ENCODE data around the gene PRXL2A.

PRXL2A gene

GRCh38 chr10:80447436-80448190 lies 39.3 kb downstream of the PRXL2A start:
- DNase-seq = no peak

- DNase-seq = no peak
Measured at GRCh38 chr10:80448209-80448942, 40.0 kb downstream of the PRXL2A start.

- no peak for DNase-seq
Measured at GRCh38 chr10:80449520-80449919, 41.2 kb downstream of the PRXL2A start.

- no peak for DNase-seq
Measured at GRCh38 chr10:80451132-80451531, 42.8 kb downstream of the PRXL2A start.

DNA sequence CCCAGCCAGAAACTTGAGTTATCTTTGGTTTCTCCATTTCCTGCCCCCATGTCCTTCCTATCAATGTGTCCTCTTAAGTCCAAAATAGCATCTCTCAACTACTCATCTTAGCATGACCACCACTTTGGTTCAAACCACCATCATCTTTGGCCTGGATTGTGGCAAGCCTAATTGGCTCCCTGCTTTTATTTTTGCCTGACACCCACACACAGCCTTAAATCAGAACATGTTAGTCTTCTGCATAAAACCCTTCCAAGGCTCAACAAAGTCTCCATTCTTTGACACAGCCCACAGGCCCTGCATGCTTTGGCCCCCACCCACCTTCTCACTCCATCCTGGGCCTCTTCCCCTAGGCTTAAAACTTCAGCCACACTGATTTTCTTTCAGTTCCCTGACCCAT lies 43.7 kb downstream of the PRXL2A start:
- no peak for DNase-seq

GRCh38 chr10:80452640-80453039 lies 44.3 kb downstream of the PRXL2A start:
- no peak for DNase-seq

GRCh38 chr10:80453056-80453841 lies 44.9 kb downstream of the PRXL2A start:
- no peak for DNase-seq

DNA sequence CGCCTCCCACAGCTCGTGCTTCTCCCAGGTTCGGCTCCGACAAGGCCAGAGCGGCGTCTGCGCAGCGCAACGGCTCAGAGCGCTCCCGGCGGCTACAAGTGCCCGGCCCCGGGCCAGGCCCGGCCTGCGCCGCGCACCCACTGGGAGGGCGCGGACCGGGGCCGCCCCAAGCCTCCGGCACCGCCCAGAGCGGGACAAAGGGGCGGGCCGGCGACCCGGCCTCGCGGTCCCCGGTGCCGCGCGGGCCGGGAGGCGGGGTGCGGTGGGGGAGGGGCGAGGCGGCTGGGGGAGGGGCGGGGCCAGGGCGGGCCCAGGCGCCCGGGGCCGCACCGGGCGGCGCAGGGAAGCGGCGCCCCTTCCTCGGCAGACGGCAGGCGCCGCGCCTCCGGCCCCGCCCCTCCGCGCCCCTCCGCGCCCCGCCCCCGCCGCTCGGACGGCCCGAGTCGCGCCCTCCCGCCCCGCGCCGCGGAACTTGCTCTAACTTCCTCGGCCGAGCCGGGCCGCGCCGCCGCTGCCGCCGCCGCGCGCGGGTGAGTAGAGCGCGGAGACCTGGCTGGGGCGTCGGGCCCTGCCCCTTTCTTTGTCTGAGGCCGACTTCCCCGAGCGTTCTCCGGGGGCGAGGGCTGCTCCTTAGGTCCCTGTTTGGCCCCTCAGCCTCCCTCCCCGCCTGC lies 45.6 kb downstream of the PRXL2A start, which contains the start of gene TSPAN14:
TSS of gene TSPAN14 (plus strand) at position 469 of the 671 bp plus-strand sequence. CDS start 34,924 bp downstream, outside the sequence.
- peak; percentile 69 for DNase-seq

DNA sequence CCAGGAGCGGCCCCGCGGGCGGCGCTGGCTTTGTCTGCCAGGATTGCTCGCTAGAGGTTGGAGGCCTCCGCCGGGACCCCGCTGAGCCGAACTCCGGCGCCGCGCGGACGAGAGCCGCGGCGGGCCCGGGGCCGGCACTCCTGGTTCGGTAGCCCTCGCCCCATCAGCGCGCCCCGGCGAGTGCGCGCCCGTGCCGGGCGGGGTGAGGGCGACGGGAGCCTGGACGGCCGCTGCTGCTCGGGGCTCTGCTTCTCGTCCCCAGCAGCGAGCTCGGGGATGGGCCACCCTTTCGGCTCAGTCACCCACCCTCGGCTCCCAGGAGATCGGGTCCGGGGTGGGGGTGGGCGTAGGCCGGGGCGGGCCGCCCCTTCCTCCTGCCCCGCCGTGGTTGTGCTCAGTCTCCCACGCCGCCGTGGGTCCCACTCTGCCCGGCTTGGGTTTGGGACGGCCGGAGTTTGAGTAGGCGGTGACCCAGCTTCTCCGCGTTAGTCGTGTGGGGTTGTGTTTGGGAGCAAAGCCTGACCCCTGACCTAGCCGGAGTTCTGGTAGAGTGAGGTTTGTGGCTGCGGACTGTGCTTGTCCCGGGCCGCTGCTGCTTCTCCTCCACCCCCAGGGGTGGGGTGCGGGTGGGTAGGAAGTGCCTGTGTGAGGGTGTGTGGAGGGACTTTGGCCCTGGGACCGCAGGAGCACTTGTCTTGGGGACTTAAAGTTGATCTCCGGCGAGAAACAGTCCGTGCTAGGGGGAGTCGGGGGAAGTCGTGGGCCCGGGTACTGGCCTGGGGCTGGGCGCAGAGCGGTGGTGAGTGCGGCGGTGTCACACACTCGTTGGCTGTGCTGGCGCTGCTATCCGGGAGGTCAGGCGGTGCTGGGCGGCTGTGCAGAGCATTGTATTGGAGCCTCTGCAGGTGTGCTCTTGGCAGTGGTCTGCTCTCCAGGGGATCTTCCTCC lies 46.4 kb downstream of the PRXL2A start:
- no peak for DNase-seq

DNA sequence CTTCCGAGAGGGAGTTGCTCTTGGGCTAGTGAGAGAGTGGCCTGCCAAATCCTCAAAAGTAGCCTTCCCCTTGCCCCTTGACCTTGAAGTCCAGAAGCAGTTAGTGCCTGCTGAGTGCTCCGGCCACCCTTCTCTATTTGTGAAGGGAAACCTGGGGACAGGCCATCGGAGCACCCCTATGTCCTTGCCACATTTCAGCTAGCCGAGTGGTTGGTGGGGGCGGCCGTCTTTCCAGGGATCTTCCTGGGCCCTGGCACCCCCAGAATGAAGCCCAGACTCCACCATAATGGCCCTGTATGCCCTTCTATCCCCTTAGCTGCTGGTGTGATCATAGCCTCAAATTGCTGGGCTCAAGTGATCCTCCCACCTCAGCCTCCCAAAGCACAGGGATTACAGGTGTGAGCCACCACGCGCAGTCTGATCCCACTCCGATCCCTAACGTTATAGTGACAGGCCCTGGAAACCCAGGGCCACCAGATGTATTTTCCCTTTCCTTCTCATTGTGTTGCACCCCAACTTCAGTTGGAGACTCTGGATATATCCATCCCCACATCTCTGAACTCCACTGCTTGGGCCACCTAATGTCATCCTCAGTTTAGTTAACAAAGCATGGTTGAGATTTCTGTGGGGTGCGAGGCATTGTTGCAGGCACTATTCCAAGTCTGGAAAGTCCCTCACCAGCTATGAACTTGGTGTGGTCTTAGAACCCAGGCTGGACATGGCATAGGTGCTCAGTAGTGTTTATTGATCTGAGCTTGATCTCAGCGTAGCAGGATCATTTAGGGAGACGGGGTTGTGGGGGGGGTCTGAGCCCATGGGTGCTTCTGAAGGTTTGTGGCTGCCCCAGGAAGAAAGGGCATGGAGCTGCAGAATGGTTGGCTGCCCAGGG lies 47.4 kb downstream of the PRXL2A start:
- DNase-seq = no peak

GRCh38 chr10:80457554-80458262 lies 49.4 kb downstream of the PRXL2A start:
- no peak for DNase-seq

GRCh38 chr10:80458263-80458625 lies 49.9 kb downstream of the PRXL2A start:
- DNase-seq = no peak

DNA sequence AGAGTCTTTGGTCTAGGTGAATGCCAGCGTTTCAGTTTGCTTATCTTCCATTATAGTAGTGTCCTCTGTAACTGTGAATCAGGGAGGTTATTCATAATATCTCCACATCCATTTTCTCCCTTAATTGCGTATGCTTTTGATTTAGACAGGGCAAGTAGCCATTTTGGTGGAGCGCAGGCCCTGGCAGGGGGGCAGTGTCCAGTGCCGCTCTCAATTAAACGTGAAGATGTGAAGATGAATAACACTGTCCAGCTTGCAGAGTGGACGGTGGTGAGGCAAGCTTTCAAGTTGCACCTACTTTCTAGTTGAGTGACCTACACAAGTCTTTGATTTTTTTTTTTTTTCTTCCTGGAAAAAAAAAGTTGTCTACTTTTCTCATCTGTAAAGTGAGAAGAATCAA lies 50.3 kb downstream of the PRXL2A start:
- no peak for DNase-seq

- peak; percentile 48 for DNase-seq
Measured at GRCh38 chr10:80459047-80459865, 50.9 kb downstream of the PRXL2A start.

DNA sequence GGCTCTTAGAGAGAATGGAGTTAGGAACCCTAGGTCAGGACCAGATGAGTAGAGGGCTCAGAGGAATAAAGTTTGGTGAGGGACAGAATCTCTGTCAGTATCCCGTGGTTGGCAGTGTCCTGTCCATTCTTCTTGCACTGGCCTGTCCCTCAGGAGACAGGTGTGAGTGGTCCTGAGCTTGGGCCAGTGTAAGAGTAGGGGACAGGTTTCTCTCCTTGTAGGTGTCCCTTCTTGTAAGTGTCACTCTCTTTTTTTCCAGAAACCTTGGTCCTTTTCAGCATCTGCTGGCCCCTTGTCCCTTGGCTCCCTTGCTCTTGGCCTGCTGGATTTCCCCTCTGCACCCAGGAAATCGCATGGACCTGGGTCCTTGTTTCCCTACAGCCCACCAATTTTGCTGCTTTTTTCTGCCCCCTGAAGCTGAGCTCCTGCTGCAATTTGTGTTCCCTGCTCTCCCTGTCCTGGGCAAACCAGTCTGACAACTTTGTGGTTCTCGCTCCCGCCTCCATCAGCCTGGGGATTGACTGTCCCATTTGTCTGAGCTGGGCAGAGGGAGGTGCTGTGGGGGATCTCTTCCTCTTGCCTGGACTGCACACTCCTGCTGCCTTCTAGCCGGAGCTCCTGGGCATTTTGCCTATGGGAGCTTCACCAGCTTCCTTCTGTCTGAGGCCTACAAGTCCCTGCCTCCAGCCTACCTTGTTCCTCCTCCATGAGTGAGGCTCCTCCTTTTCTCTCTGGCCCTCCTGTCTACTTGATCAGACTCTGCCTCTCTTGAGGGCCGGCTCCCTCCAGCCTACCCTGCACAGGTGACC lies 52.3 kb downstream of the PRXL2A start:
- no peak for DNase-seq

- no peak for DNase-seq
Measured at GRCh38 chr10:80461208-80462183, 53.1 kb downstream of the PRXL2A start.
